Esophagus squamous epithelium (tissue), 5 donors: ENCODE results near the gene SSX5. TPM values are rescaled to one million over a fixed set of nuclear protein-coding genes. Genes with fewer than 3 reads are reported as not detected.
"Not testable (repeated sequence)": the region's sequence is repeated elsewhere in the genome, so short reads cannot be mapped to it uniquely, and the experiment has no call there.

Source experiments
- DNase-seq: peaks from one replicate; lab custom pipeline; 2025; lab: John Stamatoyannopoulos, UW
- H3K27ac ChIP-seq, 4 donors: fragments of 200-600 bp; sonication (generic); one replicate each; pipeline ENCODE4 v1.5.1; 2016 to 2019; ENCODE audit warnings: mild to moderate bottlenecking in 1 of 4
- H3K27me3 ChIP-seq, 4 donors: fragments of 200-600 bp; sonication (generic); 1 replicate in 3 of 4; 2 replicates in 1 of 4; pipeline versions ENCODE4 v1.5.1 to v1.6.0; 2017 to 2021; ENCODE audit warnings: antibody characterized with exemption in 1 of 4
- H3K36me3 ChIP-seq, 3 donors: fragments of 200-600 bp; sonication (generic); one replicate each; pipeline ENCODE4 v1.5.1; 2016 to 2019
- H3K4me1 ChIP-seq, 3 donors: fragments of 200-600 bp; sonication (generic); one replicate each; pipeline ENCODE4 v1.5.1; 2017 to 2019
- H3K4me3 ChIP-seq, 4 donors: fragments of 200-600 bp; sonication (generic); 1 replicate in 3 of 4; 2 replicates in 1 of 4; pipeline ENCODE4 v1.5.1; 2016 to 2019; ENCODE audit warnings: mild to moderate bottlenecking in 2 of 4, moderate library complexity in 1 of 4
- H3K9me3 ChIP-seq, 3 donors: fragments of 200-600 bp; sonication (generic); one replicate each; pipeline ENCODE4 v1.5.1; 2016 to 2019
- POLR2A ChIP-seq, 4 donors: fragments of 450-650 bp; IDR thresholded peaks; one replicate each; pipeline ENCODE4 v1.6.1; 2017; ENCODE audit warnings: antibody characterized with exemption in 4 of 4, mild to moderate bottlenecking in 4 of 4, moderate library complexity in 3 of 4
- WGBS, 2 donors: methylation state at CpG; one replicate each; pipeline ENCODE4 v1.1.5; 2018; 5-methylcytosine and 5-hydroxymethylcytosine counted together
- intact Hi-C: fragments of 100-400 bp; cut with DNase I; formaldehyde crosslinking; loops from one replicate; pipeline ENCODE4 v1.15.0; 2022
- total RNA-seq, 4 donors: library from RNA; depleted of rRNA; stranded (reverse); fragments of >200 nt; gene quantifications; one replicate each; pipeline ENCODE4 v1.1.0, GENCODE V29; 2016
- TF ChIP-seq, protein P1 (sequence below), 6 experiments: fragments of 450-650 bp in 4 of 6; fragments of 200-600 bp in 2 of 6; sonication (generic) in 2 of 6; IDR thresholded peaks; one replicate each; pipeline ENCODE4 v1.5.1; 2016 to 2019; ENCODE audit warnings: antibody characterized with exemption in 6 of 6, mild to moderate bottlenecking in 4 of 6, moderate library complexity in 4 of 6
- donor health status: DM: yes; HTN: yes; CAD: no.

SSX5 gene, protein sequence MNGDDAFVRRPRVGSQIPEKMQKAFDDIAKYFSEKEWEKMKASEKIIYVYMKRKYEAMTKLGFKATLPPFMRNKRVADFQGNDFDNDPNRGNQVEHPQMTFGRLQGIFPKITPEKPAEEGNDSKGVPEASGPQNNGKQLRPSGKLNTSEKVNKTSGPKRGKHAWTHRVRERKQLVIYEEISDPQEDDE
- not detected for total RNA-seq

DNA sequence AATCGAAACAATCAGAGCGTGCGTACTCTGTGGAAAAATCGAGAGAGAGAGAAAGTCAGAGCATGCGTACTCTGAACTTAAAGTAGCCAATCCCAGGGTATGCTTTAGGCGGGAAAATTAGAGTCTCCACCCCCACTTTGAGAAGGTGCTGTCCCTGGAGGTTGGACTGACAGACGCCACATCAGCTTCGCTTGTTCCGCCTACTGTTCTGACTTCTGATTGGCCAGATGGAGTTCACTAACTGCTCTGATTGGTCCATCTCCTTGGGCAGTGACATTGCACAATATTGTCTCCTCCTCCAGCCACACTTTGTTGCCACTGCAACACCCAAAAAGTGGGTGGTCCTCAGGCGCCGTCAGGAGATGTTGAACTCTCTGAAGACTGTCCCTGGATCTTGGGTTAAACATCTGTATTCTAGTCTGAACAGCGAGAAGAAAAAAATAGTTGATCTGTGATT lies at the start of gene SSX5:
TSS of gene SSX5 (minus strand) at position 51 of the 457 bp plus-strand sequence. CDS start 1,437 bp downstream, outside the sequence.
- Histone ChIP-seq H3K36me3 (no peaks in the 10 kb centered on the region), H3K4me3 (no peak within 1 kb of the TSS), H3K9me3 (no peaks in the 10 kb centered on the region), H3K27me3 (no peaks in the 10 kb centered on the region), H3K4me1 (no peaks in the 10 kb centered on the region), H3K27ac (no peak within 1 kb of the TSS)
- intact Hi-C loops, result no loop called here
- DNase-seq, result no peak
- 82 to 88% methylated on average over 10 to 12 of the region's 12 CpGs for WGBS, 2 donors
- TF ChIP-seq POLR2A (IDR thresholded peaks at IDR 0.05), result no peak
- TF ChIP-seq, protein P1, sequence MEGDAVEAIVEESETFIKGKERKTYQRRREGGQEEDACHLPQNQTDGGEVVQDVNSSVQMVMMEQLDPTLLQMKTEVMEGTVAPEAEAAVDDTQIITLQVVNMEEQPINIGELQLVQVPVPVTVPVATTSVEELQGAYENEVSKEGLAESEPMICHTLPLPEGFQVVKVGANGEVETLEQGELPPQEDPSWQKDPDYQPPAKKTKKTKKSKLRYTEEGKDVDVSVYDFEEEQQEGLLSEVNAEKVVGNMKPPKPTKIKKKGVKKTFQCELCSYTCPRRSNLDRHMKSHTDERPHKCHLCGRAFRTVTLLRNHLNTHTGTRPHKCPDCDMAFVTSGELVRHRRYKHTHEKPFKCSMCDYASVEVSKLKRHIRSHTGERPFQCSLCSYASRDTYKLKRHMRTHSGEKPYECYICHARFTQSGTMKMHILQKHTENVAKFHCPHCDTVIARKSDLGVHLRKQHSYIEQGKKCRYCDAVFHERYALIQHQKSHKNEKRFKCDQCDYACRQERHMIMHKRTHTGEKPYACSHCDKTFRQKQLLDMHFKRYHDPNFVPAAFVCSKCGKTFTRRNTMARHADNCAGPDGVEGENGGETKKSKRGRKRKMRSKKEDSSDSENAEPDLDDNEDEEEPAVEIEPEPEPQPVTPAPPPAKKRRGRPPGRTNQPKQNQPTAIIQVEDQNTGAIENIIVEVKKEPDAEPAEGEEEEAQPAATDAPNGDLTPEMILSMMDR (IDR thresholded peaks at IDR 0.05), result no peak

DNA sequence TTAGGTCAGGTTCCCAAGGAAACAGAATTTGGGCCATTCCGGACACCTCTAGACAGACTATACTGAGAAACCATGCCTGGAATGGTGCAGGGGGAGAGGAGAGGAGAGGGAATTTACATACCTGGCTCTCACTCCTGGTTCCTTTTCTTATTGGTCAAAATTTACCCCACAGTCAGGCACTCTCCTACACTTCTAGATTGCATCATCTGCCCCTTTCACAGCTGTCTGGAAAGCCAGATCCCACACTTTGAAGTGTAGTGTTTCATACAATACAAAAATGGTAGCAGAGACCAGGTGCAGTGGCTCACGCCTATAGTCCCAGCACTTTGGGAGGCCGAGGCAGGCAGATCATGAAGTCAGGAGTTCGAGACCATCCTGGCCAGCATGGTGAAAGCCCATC lies 27.6 kb upstream of the SSX5 start:
- intact Hi-C loops, H3K4me1 ChIP-seq, DNase-seq, H3K27ac ChIP-seq, H3K4me3 ChIP-seq, H3K27me3 ChIP-seq, H3K36me3 ChIP-seq, H3K9me3 ChIP-seq: not testable (repeated sequence)
- 90 to 97% methylated on average over 2 to 3 of the region's 4 CpGs for WGBS, 2 donors

DNA sequence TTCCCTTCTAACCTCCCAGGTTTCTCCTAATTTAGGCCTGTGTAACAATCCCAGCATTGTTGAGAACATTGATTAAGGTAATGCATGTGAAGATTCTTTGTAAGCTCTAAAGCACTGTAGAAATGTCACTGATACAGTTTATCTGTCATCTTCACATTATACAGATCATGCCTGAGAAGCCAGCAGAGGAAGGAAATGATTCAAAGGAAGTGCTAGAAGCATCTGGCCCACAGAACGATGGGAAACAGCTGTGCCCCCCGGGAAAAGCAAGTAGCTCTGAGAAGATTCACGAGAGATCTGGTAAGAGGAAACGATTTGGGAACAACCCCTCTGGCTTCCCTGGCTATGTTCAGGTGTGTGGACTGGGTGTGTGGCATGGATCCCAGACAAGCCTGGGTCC lies 17.7 kb upstream of the SSX5 start:
- 8 to 42% methylated on average over 2 to 4 of the region's 4 CpGs for WGBS, 2 donors
- H3K36me3 ChIP-seq, H3K27ac ChIP-seq, H3K9me3 ChIP-seq, H3K4me1 ChIP-seq, DNase-seq, intact Hi-C loops, H3K27me3 ChIP-seq, H3K4me3 ChIP-seq: not testable (repeated sequence)

DNA sequence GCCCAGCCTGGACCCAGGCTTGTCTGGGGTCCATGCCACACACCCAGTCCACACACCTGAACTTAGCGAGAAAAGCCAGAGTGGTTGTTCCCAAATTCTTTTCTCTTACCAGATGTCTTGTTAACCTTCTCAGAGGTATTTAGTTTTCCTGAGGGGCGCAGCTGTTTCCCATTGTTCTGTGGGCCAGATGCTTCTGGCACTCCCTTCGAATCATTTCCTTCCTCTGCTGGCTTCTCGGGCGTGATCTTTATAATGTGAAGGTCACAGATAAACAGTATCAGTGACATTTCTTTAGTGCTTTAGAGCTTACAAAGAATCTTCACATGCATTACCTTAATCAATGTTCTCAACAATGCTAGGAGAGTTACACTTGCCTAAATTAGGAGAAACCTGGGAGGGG lies 6.6 kb downstream of the SSX5 start:
- DNase-seq, H3K36me3 ChIP-seq, H3K4me3 ChIP-seq, H3K4me1 ChIP-seq, H3K27me3 ChIP-seq, intact Hi-C loops, H3K27ac ChIP-seq, H3K9me3 ChIP-seq: not testable (repeated sequence)
- WGBS, 2 donors, result 42 to 46% methylated on average over 4 to 5 of the region's 5 CpGs

DNA sequence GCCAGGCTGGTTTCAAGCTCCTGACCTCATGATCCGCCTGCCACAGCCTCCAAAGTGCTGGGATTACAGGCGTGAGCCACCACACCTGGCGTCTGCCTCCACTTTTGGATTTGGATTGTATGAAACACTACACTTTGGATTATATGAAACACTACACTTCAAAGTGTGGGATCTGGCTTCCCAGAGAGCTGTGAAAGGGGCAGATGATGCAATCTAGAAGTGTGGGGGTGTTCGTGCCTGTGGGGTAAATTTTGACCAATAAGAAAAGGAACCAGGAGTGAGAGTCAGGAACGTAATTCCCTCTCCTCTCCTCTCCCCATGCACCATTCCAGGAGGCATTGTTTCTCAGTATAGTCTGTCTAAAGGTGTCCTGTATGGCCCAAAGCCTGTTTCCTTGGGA lies 14.7 kb downstream of the SSX5 start:
- H3K4me1 ChIP-seq, intact Hi-C loops: not testable (repeated sequence)
- WGBS, 2 donors, result 55 to 67% methylated on average over 3 to 5 of the region's 5 CpGs

DNA sequence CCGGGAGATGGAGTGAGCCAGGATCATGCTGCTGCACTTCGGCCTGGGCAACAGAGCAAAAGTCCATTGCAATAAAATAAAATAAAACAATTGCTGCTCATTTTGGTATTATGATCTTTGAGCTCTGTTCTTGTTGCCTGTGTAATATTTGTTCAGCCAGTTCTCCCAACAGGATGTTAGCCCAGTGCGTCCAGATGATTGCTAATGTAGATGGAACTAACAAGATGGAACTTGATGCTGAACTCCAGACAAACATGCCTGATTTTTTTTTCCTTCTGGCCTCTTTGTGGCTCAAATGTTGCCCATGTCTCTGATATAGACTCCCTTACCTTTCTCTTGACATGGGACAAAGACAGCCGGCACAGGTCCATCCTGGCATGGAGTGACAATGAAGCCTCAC lies 15.8 kb downstream of the SSX5 start:
- WGBS, 2 donors, result 68 to 92% methylated on average over 2 to 4 of the region's 4 CpGs

More for the DNA sequence above, 14.7 kb downstream of the SSX5 start:
- not testable (repeated sequence) for H3K27ac ChIP-seq, H3K9me3 ChIP-seq, H3K36me3 ChIP-seq, DNase-seq, H3K4me3 ChIP-seq, H3K27me3 ChIP-seq

DNA sequence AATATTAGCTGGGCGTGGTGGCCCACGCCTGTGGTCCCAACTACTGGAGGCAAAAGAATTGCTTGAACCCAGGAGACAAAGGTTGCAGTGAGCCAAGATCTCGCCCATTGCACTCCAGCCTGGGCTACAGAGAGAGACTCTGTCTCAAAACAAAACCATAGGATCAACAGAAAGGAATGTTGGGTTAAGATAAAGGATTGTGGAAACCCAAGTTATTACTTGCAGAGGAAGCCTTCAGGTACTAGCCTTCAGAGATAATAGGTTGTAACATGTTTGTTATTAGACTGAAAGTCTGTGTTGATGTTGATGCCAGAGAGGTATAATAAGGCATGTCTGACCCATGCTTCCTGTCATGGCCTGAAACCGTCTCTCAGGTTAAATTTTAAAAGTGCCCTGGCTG lies 16.9 kb downstream of the SSX5 start:
- no peaks in the 10 kb centered on the region for H3K9me3 ChIP-seq
- H3K4me3 ChIP-seq, result no peak overlapping the region
- no peak overlapping the region for H3K27ac ChIP-seq
- no peaks in the 10 kb centered on the region for H3K27me3 ChIP-seq
- TF ChIP-seq, protein P1 (IDR thresholded peaks at IDR 0.05), result no peak
- no peak for TF ChIP-seq POLR2A (IDR thresholded peaks at IDR 0.05)
- intact Hi-C loops, result no loop called here
- H3K4me1 ChIP-seq, result no peaks in the 10 kb centered on the region
- WGBS, 2 donors, result 17 to 28% methylated on average over 2 to 3 of the region's 4 CpGs
- H3K36me3 ChIP-seq, result no peaks in the 10 kb centered on the region
- no peak for DNase-seq

More for the DNA sequence above, 15.8 kb downstream of the SSX5 start:
- H3K4me3 ChIP-seq, result no peak overlapping the region
- intact Hi-C loops, result no loop called here
- TF ChIP-seq, protein P1 (IDR thresholded peaks at IDR 0.05), result no peak
- TF ChIP-seq POLR2A (IDR thresholded peaks at IDR 0.05), result no peak
- no peaks in the 10 kb centered on the region for H3K27me3 ChIP-seq
- no peaks in the 10 kb centered on the region for H3K9me3 ChIP-seq
- no peaks in the 10 kb centered on the region for H3K4me1 ChIP-seq
- DNase-seq, result no peak
- H3K27ac ChIP-seq, result no peak overlapping the region
- no peaks in the 10 kb centered on the region for H3K36me3 ChIP-seq

DNA sequence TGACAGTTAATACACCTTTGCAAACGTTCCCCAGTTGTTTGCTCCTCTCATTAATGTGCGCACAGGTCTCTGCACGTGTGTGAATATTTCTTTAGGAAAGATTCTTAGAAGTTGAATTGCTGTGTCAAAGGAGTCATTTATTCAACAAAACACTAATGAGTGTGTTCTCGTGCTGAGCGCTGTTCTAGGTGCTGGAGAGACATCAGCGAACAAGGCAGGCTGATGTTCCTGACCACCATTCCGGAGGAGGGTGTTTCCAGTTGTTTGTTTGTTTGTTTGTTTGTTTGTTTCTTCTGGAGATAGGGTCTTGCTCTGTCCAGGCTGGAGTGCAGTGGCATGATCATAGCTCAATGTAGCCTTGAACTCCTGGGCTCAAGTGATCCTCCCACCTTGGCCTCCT lies 30.3 kb downstream of the SSX5 start:
- H3K27me3 ChIP-seq, H3K9me3 ChIP-seq, DNase-seq, intact Hi-C loops, H3K27ac ChIP-seq, H3K36me3 ChIP-seq, H3K4me3 ChIP-seq, H3K4me1 ChIP-seq: not testable (repeated sequence)
- 60 to 63% methylated on average over 1 to 7 of the region's 7 CpGs for WGBS, 2 donors
